ENCODE results near the gene DSTYK. TPM values are rescaled to one million over a fixed set of nuclear protein-coding genes. Genes with fewer than 3 reads are reported as not detected.
A peak's percentile ranks its signal among the peaks of the same experiment; 100 is the strongest.
"Not testable (repeated sequence)": the region's sequence is repeated elsewhere in the genome, so short reads cannot be mapped to it uniquely, and the experiment has no call there.

DSTYK gene
- total RNA-seq, 1 donor from 2014 or later = 11.6 TPM

GRCh38 chr1:205243350-205244191 is 32.1 kb upstream of the DSTYK start:
- no peak for DNase-seq (ENCODE audit: low read depth)

GRCh38 chr1:205241366-205242030 is 30.0 kb upstream of the DSTYK start:
- DNase-seq (ENCODE audit: low read depth) = peak; percentile 83

DNA sequence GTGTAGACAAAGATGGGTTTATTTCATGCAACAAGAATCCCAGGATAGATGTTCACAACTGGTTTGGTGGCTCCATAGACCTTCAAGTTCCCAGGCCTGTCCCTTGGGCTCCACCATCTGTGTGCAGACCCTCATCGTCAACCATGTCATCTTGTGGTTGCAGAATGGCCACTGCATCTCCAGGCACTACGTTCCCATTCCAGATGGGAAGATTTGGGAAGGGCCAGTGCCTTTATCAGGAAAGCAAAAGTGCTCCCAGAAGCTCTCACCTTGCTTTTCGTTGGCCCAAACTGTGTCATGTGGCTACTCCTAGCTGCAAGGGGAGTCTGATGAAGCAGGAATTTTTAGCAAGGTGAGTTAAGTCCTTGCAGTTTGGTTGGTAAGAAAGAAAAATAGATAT is 29.1 kb upstream of the DSTYK start:
- no peak for DNase-seq (ENCODE audit: low read depth)

DNA sequence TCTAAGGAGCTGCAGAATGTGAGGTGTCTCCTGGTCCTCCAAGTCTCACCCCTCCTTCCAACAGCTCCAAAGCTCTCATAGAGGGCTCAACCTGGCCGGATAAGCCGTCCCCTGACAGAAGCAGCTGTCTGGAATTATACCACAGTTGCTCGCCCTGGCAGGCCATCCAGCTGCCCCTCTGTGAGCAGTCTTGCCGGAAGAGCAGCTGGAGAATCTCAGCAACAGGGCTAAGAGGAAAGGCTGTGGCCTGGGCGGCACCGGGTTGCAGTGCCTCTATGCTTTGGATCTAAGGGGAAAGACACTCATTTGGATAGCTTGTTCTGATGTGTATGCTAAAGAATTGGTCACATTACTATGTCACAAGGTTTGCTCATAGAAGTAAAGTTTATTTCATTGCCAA is 28.6 kb upstream of the DSTYK start:
- DNase-seq (ENCODE audit: low read depth) = peak; percentile 94

GRCh38 chr1:205239078-205239477 is 27.6 kb upstream of the DSTYK start:
- no peak for DNase-seq (ENCODE audit: low read depth)

- no peak for DNase-seq (ENCODE audit: low read depth)
These were observed 26.3 kb upstream of the DSTYK start for GRCh38 chr1:205237526-205238484.

GRCh38 chr1:205236951-205237475 is 25.5 kb upstream of the DSTYK start:
- no peak for DNase-seq (ENCODE audit: low read depth)

- no peak for DNase-seq (ENCODE audit: low read depth)
These were observed 25.0 kb upstream of the DSTYK start for GRCh38 chr1:205236526-205236925.

DNA sequence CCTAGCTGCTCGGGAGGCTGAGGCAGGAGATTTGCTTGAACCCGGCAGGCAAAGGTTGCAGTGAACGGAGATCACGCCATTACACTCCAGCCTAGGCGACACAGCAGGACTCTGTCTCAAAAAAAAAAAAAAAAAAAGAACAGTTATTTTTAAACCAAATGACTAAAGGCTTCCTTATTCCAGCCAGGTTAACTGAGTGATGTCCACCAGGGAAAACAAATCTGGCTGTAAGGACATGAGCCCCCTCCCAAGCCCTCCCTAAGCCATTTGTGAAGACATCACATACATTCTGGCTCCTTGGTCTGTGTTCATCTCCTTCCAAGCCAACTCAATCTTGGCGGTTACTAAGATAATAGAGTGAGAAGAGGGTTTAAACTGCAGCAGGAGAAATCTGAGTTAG is 24.4 kb upstream of the DSTYK start:
- no peak for DNase-seq (ENCODE audit: low read depth)

DNA sequence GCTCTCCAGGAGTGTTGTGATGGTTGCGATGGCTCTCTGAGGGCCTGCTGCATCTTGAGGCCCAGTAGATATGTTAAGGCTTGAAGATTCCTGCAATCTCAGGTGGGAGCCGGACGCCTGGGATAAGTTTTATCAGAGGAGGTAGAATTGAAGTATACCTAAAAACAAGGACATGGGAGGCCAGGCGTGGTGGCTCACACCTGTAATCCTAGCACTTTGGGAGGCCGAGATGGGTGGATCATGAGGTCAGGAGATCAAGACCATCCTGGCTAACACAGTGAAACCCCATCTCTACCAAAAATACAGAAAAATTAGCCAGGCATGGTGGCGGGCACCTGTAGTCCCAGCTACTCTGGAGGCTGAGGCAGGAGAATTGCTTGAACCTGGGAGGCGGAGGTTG is 22.5 kb upstream of the DSTYK start:
- not testable (repeated sequence) for DNase-seq (ENCODE audit: low read depth)

GRCh38 chr1:205232945-205233397 is 21.5 kb upstream of the DSTYK start:
- no peak for DNase-seq (ENCODE audit: low read depth)

DNA sequence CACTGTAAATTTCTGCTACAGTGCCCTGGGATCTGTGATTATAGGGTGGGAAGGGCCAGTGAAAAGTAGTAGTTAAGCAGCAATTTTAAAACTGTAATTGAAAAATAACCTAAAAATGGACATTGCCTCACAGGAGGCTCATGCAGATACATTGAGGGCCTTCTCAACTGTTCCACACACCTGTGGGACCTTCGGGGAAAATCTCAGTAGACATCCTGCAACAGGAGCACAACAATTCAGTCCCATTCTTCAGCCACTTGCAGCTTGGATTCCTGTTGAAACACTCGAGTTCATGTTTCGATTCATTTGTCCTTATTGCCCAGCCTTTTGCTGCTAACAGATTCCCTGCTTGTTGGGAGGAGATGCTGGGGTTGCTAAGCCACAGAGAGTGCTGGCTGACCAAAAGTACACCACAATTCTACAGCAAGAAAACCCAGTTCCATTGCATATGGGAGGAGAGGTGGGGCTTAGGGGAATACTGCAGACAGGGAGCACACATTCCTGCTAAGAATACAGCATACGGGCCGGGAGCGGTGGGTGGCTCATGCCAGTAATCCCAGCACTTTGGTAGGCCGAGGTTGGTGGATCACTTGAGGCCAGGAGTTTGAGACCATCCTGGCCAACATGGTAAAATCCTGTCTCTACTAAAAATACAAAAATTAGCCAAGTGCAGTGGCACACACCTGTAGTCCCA is 20.8 kb upstream of the DSTYK start:
- DNase-seq (ENCODE audit: low read depth) = no peak

DNA sequence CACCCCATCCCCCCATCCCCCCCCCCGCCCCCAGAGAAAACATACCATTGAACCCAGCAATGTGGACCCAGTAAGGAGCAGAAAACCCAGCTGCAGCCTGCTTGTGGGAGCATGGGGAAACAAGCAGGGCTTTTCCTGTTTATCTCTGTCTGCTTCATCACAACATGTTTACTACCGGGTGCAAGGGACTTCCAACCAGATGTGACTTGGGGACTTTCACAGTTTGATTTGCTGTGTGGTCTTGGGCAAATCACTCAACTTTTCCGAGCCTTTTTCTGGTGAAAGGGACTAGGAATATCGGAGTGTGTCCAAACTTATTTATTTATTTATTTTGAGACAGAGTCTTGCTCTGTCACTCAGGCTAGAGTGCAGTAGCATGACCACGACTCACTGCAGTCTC is 19.5 kb upstream of the DSTYK start:
- DNase-seq (ENCODE audit: low read depth) = no peak

DNA sequence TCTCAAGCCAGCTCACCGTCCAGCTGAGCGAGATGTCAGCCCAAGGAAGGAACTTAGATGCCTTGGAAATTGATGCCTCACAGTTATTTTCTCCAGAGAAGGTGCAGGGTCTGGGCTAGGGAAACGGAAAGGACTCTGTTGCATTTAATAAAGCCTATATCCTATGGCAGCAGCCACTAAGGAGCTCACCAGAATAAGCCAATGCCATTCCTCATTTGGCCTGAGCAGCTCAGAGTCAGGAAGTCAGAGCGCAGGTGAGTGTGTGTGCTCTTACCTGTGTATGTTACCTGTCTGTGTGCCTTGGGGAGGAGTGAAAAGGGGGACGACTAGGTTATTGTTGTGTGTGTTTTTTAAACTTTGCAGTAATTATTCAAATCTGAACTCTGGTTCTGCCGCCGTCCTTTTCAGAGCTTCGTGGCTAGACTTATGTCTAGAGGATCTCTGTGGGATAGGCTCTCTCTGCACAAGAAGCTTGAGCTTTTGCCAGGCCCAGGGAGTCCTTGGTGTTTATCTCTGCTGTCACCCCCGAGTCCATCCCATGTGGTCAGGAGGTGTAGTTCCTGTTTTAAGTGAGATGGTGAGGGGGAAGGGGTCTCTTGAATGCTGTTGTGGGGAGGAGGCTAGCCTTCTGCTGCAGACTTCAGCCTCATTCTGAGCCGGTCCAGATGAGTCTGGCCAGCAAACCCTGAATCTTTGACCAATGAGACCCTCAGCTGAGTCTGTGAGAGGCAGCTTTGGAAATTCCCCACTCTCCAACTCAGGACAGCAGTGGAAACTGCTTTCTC is 18.6 kb upstream of the DSTYK start:
- peak; percentile 18 for DNase-seq (ENCODE audit: low read depth)

DNA sequence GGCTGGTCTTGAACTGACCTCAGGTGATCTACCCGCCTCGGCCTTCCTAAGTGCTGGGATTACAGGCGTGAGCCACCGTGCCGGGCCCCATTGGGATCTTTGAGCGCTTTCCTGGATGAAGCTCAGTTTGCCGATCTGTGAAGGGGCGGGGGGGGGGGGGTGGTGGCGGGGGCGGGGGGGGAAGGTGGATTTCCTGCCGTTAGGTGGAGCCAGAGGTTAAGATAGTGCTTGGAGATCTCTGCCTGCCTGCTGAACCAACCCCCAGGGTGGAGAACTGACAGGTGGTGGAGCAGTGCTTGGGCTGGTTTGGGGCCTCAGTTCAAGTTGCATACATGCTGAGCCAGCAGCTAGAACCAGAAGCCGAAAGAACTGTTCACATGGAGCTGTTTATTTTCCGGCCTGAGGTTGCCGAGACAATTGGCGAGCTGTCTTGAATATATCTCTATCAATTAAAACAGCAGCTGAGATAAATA is 17.9 kb upstream of the DSTYK start:
- DNase-seq (ENCODE audit: low read depth) = peak; percentile 93

DNA sequence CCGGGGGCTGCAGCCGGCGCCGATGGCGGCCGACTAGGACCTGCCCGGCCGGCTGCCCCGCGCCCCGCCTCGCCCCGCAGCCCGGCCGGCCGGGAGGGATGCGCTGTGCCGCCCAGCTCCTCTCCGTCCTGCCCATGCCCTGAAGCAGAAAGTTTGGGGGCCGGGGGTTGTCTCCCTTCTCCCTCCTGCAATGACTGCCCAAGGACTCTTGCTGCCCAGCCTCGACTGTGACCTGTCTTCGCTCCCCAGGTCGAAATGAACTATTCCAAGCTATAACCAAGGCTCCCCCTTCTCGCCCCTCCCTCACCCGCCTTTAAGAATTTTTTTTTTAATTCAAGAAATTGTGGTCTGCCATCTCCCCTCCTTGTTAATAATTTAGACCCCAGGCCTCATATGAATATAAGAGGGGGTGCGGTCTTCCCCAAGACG is 16.6 kb upstream of the DSTYK start:
- no peak for DNase-seq (ENCODE audit: low read depth)

DNA sequence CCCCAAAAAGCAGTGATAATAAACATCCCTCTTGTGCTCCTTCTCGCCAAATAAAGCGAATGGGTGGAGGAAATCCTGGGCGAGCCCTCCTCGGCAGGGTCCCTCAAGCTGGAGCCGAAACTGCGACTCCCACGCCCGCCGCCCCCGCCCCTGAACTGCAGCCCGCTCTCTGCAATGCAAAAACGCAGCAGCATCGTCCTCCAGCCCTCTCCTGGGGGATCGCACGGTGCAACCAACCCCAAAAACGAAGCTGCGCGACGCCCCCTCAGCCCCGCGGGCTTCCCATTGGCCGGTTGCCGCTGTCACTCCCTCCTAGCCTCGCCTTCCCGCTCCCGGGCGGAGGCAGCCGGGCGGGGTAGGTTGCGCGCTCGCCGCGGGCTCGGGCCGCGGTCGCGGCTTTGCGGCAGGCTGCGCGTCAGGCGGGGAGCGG is 16.1 kb upstream of the DSTYK start, which contains the start of gene TMCC2:
Gene TMCC2 (plus strand): TSS at position 363 of the 430 bp plus-strand sequence. CDS start 619 bp downstream, outside the sequence.
- peak; percentile 94 for DNase-seq (ENCODE audit: low read depth)

DNA sequence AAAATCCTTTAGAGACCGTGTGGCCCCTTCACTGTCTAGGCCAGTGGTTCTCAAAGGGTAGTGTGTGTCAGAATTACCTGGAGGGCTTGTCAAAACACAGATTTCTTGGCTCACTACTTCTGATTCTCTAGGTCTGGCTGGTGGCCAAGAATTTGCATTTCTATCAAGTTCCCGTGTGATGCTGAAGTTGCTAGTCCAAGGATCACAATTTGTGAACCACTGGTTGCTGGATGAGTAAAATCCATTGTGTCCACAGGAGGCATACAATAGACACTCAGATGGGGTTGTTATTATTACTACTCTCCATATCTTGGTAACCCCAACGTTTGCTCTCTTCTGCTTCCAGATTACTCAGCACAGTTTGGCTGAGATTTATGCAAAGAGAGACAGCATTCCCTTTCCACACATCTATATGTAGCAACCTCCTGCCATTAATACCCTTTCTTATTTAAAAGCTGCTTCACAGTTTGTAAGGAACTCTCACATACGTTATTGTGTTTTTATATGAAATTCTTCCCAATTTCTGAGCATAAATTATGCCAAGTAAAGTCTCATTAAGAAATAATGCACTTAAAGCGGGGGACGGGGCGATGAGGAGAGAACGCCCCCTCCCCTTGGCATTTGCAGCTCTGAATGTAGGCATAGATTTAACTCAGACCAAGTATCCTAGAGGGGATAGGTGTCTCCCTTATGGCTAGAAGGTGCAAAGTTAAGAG is 15.5 kb upstream of the DSTYK start:
- DNase-seq (ENCODE audit: low read depth) = peak; percentile 73

All from myocyte (in vitro differentiated cells).